Keratinocyte (primary cell): ENCODE data around the gene A4GNT. TPM values are rescaled to one million over a fixed set of nuclear protein-coding genes. Genes with fewer than 3 reads are reported as not detected.
A peak's percentile ranks its signal among the peaks of the same experiment; 100 is the strongest.

ENCODE experiments used
- DNase-seq: peaks from one replicate; pipeline ENCODE4 v3.0.0-alpha.2; 2011; ENCODE audit warnings: low read depth, missing footprints, low spot score
- FAIRE-seq: peaks from 2 replicates; lab custom pipeline; 2011; peaks lifted over from hg19 to GRCh38; lab: Jason Lieb, UNC
- H2AFZ ChIP-seq: 2 replicates; pipeline ENCODE4 v1.6.0; 2012; ENCODE audit warnings: low read length, control low read depth, inconsistent platforms; ENCODE audit not compliant: control insufficient read depth
- H3K27ac ChIP-seq: 2 replicates; pipeline ENCODE4 v1.5.1; 2011; ENCODE audit warnings: low read length; ENCODE audit not compliant: control insufficient read depth, insufficient read depth
- H3K27me3 ChIP-seq: 3 replicates; pipeline ENCODE4 v1.6.0; 2011; ENCODE audit warnings: low read length; ENCODE audit not compliant: control insufficient read depth, insufficient read depth; ENCODE audit errors: extremely low read depth
- H3K36me3 ChIP-seq, 2 experiments: 2 replicates in 1 of 2; 3 replicates in 1 of 2; pipeline ENCODE4 v1.5.1; 2011; ENCODE audit warnings: low read length in 2 of 2, mild to moderate bottlenecking in 1 of 2; ENCODE audit not compliant: control insufficient read depth in 2 of 2, insufficient read depth in 2 of 2; ENCODE audit errors: extremely low read depth in 1 of 2
- H3K4me1 ChIP-seq: 3 replicates; pipeline ENCODE4 v1.5.1; 2011; ENCODE audit warnings: low read length; ENCODE audit not compliant: control insufficient read depth, insufficient read depth; ENCODE audit errors: extremely low read depth
- H3K4me2 ChIP-seq: 3 replicates; pipeline ENCODE4 v1.6.0; 2011; ENCODE audit warnings: low read depth, low read length; ENCODE audit not compliant: control insufficient read depth, insufficient read depth; ENCODE audit errors: extremely low read depth
- H3K4me3 ChIP-seq, 3 experiments: fragments of 200-600 bp in 1 of 3; sonication (generic) in 1 of 3; 2 replicates in 2 of 3; 3 replicates in 1 of 3; pipeline ENCODE4 v1.5.1; 2011 to 2016; ENCODE audit warnings: low read length in 3 of 3, mild to moderate bottlenecking in 3 of 3, control low read depth in 2 of 3, inconsistent platforms in 1 of 3, low read depth in 1 of 3, mixed read lengths in 1 of 3, mixed run types in 1 of 3, moderate library complexity in 1 of 3; ENCODE audit not compliant: control insufficient read depth in 2 of 3, insufficient read depth in 2 of 3; ENCODE audit errors: extremely low read depth in 1 of 3
- H3K79me2 ChIP-seq: 2 replicates; pipeline ENCODE4 v1.6.0; 2012; ENCODE audit warnings: low read length; ENCODE audit not compliant: control insufficient read depth, insufficient read depth
- H3K9ac ChIP-seq: 3 replicates; pipeline ENCODE4 v1.6.0; 2011; ENCODE audit warnings: low read length; ENCODE audit not compliant: control insufficient read depth, insufficient read depth; ENCODE audit errors: extremely low read depth
- H3K9me1 ChIP-seq: 3 replicates; pipeline ENCODE4 v1.6.0; 2011; ENCODE audit warnings: low read length; ENCODE audit not compliant: control insufficient read depth, insufficient read depth; ENCODE audit errors: extremely low read depth
- H3K9me3 ChIP-seq: 2 replicates; pipeline ENCODE4 v1.5.1; 2012; ENCODE audit warnings: low read depth, low read length; ENCODE audit not compliant: control insufficient read depth
- H4K20me1 ChIP-seq: 3 replicates; pipeline ENCODE4 v1.6.0; 2011; ENCODE audit warnings: low read length; ENCODE audit not compliant: control insufficient read depth, insufficient read depth; ENCODE audit errors: extremely low read depth
- CTCF ChIP-seq, 3 experiments: IDR thresholded peaks in 1 of 3; conservative IDR thresholded peaks in 1 of 3; optimal IDR thresholded peaks in 1 of 3; 2 replicates in 2 of 3; 3 replicates in 1 of 3; pipeline versions ENCODE3 to v1.5.1; 2011; ENCODE audit warnings: low read length in 3 of 3, mild to moderate bottlenecking in 3 of 3, moderate library complexity in 2 of 3, control low read depth in 1 of 3, inconsistent platforms in 1 of 3; ENCODE audit not compliant: insufficient read depth in 2 of 3; ENCODE audit errors: extremely low read depth in 1 of 3
- EZH2 ChIP-seq: IDR thresholded peaks from one replicate; pipeline ENCODE4 v1.6.1; 2012; ENCODE audit warnings: inconsistent platforms, mild to moderate bottlenecking, low read length, moderate library complexity
- dilution Hi-C: fragments of 300-500 bp; cut with MboI; formaldehyde crosslinking; loops from one replicate; pipeline ENCODE4 v1.7.0; 2020; ENCODE audit warnings: low sequenced_read_pairs; ENCODE audit not compliant: extremely low pct_ligation_motif_present
- polyA plus RNA-seq, 5 experiments: library from polyadenylated mRNA; depleted of rRNA in 3 of 5; stranded (reverse) in 3 of 5; stranded (forward) in 1 of 5; unstranded in 1 of 5; fragments of >200 nt; gene quantifications; 1 replicate in 1 of 5; 2 replicates in 3 of 5; 3 replicates in 1 of 5; pipeline versions ENCODE4 v1.2.1 to v1.2.3, GENCODE V29; 2011 to 2012; ENCODE audit warnings: missing spikeins in 2 of 5, low read depth in 1 of 5, low replicate concordance in 1 of 5

A4GNT gene
- polyA plus RNA-seq, 1 donor (not counting 4 experiments of a cell fraction or from before 2014, with no cell fraction given): not detected

- peaks cover 37% of the 10 kb centered on the region for H3K4me1 ChIP-seq
- H3K4me3 ChIP-seq: no peak overlapping the region
- no peak for TF ChIP-seq EZH2
- no peak for TF ChIP-seq CTCF (optimal IDR thresholded peaks at IDR 0.05 in 1 of 3, IDR thresholded peaks at IDR 0.05 in 1 of 3, conservative IDR thresholded peaks at IDR 0.05 in 1 of 3; ENCODE audit: extremely low read depth in 1 of 3, insufficient read depth in 2 of 3, low read length in 3 of 3)
- DNase-seq (no peak), FAIRE-seq (peak; percentile 93)
- peak overlapping the region; percentile 38 for H3K9ac ChIP-seq
- peak overlapping the region; percentile 37 for H3K4me2 ChIP-seq
- peaks cover 12% of the 10 kb centered on the region for H3K9me1 ChIP-seq
- no peak overlapping the region for H2AFZ ChIP-seq
- peak overlapping the region; percentile 37 for H3K27ac ChIP-seq
- H4K20me1 ChIP-seq: no peaks in the 10 kb centered on the region
- H3K9me3 ChIP-seq: no peaks in the 10 kb centered on the region
- no peaks in the 10 kb centered on the region for H3K27me3 ChIP-seq
- peaks cover 1 to 3% of the 10 kb centered on the region in 2 experiments for H3K36me3 ChIP-seq
- dilution Hi-C loops: no loop called here
- H3K79me2 ChIP-seq: no peaks in the 10 kb centered on the region
These were observed 50.7 kb downstream of the A4GNT start for GRCh38 chr3:138081371-138082084.

- no peak overlapping the region for H3K27ac ChIP-seq
- peaks cover 0 to 1% of the 10 kb centered on the region in 2 experiments for H3K36me3 ChIP-seq
- TF ChIP-seq EZH2 (no peak), CTCF (optimal IDR thresholded peaks at IDR 0.05 in 1 of 3, IDR thresholded peaks at IDR 0.05 in 1 of 3, conservative IDR thresholded peaks at IDR 0.05 in 1 of 3; ENCODE audit: extremely low read depth in 1 of 3, insufficient read depth in 2 of 3, low read length in 3 of 3) (no peak)
- H3K27me3 ChIP-seq: no peaks in the 10 kb centered on the region
- no peak overlapping the region for H2AFZ ChIP-seq
- H3K9me3 ChIP-seq: no peaks in the 10 kb centered on the region
- H3K4me1 ChIP-seq: peaks cover 37% of the 10 kb centered on the region
- no peak for FAIRE-seq
- peaks cover 12% of the 10 kb centered on the region for H3K9me1 ChIP-seq
- H3K4me2 ChIP-seq: no peak overlapping the region
- no peaks in the 10 kb centered on the region for H4K20me1 ChIP-seq
- no peaks in the 10 kb centered on the region for H3K79me2 ChIP-seq
- dilution Hi-C loops: no loop called here
- no peak overlapping the region for H3K4me3 ChIP-seq
- no peak for DNase-seq
- H3K9ac ChIP-seq: no peak overlapping the region
These were observed 52.3 kb downstream of the A4GNT start for GRCh38 chr3:138079901-138080300.
